ENCODE measurements around the gene FXYD5. TPM values are rescaled to one million over a fixed set of nuclear protein-coding genes. Genes with fewer than 3 reads are reported as not detected.
A peak's percentile ranks its signal among the peaks of the same experiment; 100 is the strongest.

Gene FXYD5
- total and polyA plus RNA-seq, 9 donors = 13.3 to 28.1 (median 20.0) TPM

- H3K36me3 ChIP-seq (ENCODE audit: control insufficient read depth, insufficient read depth, low read length) = no peaks in the 10 kb centered on the region
- H3K4me1 ChIP-seq (ENCODE audit: control insufficient read depth, insufficient read depth, low read length) = no peaks in the 10 kb centered on the region
- H3K9me3 ChIP-seq (replicated peaks; ENCODE audit: control insufficient read depth, low read depth, low read length) = no peaks in the 10 kb centered on the region
- WGBS (ENCODE audit: insufficient coverage) = 63% methylated on average over 3 of the region's 13 CpGs
- no peak overlapping the region for H3K27ac ChIP-seq (ENCODE audit: low read length)
- DNase-seq = peak; percentile 60
- H3K27me3 ChIP-seq (ENCODE audit: control insufficient read depth, insufficient read depth, low read length) = no peaks in the 10 kb centered on the region
- H3K4me3 ChIP-seq (ENCODE audit: low read length) = no peak overlapping the region
Observed at GRCh38 chr19:35204799-35205732, 50.5 kb downstream of the FXYD5 start.

GRCh38 chr19:35205733-35206323 is 51.3 kb downstream of the FXYD5 start:
- Histone ChIP-seq H3K4me1 (ENCODE audit: control insufficient read depth, insufficient read depth, low read length) (no peaks in the 10 kb centered on the region), H3K27me3 (ENCODE audit: control insufficient read depth, insufficient read depth, low read length) (no peaks in the 10 kb centered on the region), H3K36me3 (ENCODE audit: control insufficient read depth, insufficient read depth, low read length) (no peaks in the 10 kb centered on the region), H3K9me3 (replicated peaks; ENCODE audit: control insufficient read depth, low read depth, low read length) (no peaks in the 10 kb centered on the region), H3K4me3 (ENCODE audit: low read length) (no peak overlapping the region), H3K27ac (ENCODE audit: low read length) (no peak overlapping the region)
- no peak for DNase-seq
- 92% methylated on average over 4 of the region's 6 CpGs for WGBS (ENCODE audit: insufficient coverage)

DNA sequence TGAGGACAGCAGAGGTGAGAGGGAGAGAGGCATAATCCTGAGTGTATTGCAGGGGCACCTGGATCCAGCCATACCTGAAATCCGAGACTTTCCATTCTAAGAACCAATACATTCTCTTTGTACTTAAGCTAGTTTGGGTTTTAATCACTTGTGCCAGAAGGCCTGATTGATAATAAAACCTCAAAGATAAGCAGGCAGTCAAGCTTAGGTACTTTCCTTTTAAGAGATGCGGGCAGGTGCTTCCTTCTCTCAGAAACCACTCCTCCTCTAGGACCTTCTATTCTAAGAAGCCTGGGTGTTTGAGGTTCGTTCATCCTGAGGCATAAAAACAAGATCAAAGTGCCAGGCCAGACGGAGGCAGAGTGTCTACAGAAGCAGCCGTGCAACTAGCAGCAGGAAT is 51.8 kb downstream of the FXYD5 start:
- Histone ChIP-seq H3K9me3 (replicated peaks; ENCODE audit: control insufficient read depth, low read depth, low read length) (no peaks in the 10 kb centered on the region), H3K4me3 (ENCODE audit: low read length) (no peak overlapping the region), H3K27me3 (ENCODE audit: control insufficient read depth, insufficient read depth, low read length) (no peaks in the 10 kb centered on the region), H3K4me1 (ENCODE audit: control insufficient read depth, insufficient read depth, low read length) (no peaks in the 10 kb centered on the region), H3K36me3 (ENCODE audit: control insufficient read depth, insufficient read depth, low read length) (no peaks in the 10 kb centered on the region), H3K27ac (ENCODE audit: low read length) (no peak overlapping the region)
- no peak for DNase-seq
- no CpG with 5 or more reads among the region's 5 CpGs for whole genome bisulfite sequencing (ENCODE audit: insufficient coverage)

DNA sequence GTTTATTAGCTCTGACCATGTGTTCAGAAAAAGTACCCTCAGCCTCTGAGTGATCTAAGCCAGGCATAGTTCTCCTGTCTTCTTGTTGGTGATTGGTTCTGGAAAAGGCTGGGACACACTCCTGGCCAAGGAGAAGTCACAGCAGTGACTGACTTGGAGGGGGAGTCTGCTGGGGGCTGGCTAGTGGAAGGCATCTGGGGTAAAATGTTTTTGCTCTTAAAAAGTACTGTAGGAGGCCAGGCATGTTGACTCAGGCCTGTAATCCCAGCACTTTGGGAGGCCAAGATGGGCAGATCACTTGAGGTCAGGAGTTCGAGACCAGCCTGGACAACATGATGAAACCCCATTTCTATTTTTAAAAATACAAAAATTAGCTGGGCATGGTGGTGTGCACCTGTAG is 52.3 kb downstream of the FXYD5 start:
- no CpG with 5 or more reads among the region's 1 CpG for WGBS (ENCODE audit: insufficient coverage)
- H3K4me1 ChIP-seq (ENCODE audit: control insufficient read depth, insufficient read depth, low read length) = no peaks in the 10 kb centered on the region
- H3K27ac ChIP-seq (ENCODE audit: low read length) = no peak overlapping the region

DNA sequence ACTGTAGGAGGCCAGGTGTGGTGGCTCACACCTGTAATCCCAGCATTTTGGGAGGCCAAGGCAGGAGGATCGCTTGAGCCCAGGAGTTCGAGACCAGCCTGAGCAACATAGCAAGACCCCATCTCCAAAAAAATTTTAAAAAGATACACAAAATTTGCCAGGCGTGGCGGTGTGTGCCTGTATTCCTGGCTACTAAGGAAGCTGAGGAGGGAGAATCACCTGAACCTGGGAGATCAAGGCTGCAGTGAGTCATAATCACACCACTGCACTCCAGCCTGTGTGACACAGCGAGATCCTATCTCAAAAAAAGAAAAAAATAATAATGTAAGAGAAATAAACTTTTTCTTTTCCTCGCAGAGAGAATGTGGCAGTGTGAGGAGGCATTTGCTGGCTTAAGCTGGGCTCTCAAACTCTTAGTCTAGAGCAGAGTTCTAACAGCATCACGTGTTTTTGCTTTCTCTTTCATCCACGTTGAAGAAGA is 52.9 kb downstream of the FXYD5 start:
- Histone ChIP-seq H3K27me3 (ENCODE audit: control insufficient read depth, insufficient read depth, low read length) (no peaks in the 10 kb centered on the region), H3K36me3 (ENCODE audit: control insufficient read depth, insufficient read depth, low read length) (no peaks in the 10 kb centered on the region), H3K27ac (ENCODE audit: low read length) (no peak overlapping the region), H3K4me3 (ENCODE audit: low read length) (no peak overlapping the region), H3K9me3 (replicated peaks; ENCODE audit: control insufficient read depth, low read depth, low read length) (no peaks in the 10 kb centered on the region), H3K4me1 (ENCODE audit: control insufficient read depth, insufficient read depth, low read length) (peaks cover 4% of the 10 kb centered on the region)
- WGBS (ENCODE audit: insufficient coverage) = no CpG with 5 or more reads among the region's 8 CpGs
- no peak for DNase-seq

More for the DNA sequence above, 52.3 kb downstream of the FXYD5 start:
- no peak for DNase-seq
- H3K36me3 ChIP-seq (ENCODE audit: control insufficient read depth, insufficient read depth, low read length) = no peaks in the 10 kb centered on the region
- no peaks in the 10 kb centered on the region for H3K9me3 ChIP-seq (replicated peaks; ENCODE audit: control insufficient read depth, low read depth, low read length)
- H3K4me3 ChIP-seq (ENCODE audit: low read length) = no peak overlapping the region
- no peaks in the 10 kb centered on the region for H3K27me3 ChIP-seq (ENCODE audit: control insufficient read depth, insufficient read depth, low read length)

- Histone ChIP-seq H3K27ac (ENCODE audit: low read length) (no peak overlapping the region), H3K4me1 (ENCODE audit: control insufficient read depth, insufficient read depth, low read length) (peaks cover 4% of the 10 kb centered on the region)
- WGBS (ENCODE audit: insufficient coverage) = 78% methylated on average over 6 of the region's 8 CpGs
Observed at GRCh38 chr19:35208121-35208520, 53.6 kb downstream of the FXYD5 start.

GRCh38 chr19:35209646-35210045 is 55.1 kb downstream of the FXYD5 start:
- no peak overlapping the region for H3K4me3 ChIP-seq (ENCODE audit: low read length)
- no peaks in the 10 kb centered on the region for H3K9me3 ChIP-seq (replicated peaks; ENCODE audit: control insufficient read depth, low read depth, low read length)
- H3K36me3 ChIP-seq (ENCODE audit: control insufficient read depth, insufficient read depth, low read length) = no peaks in the 10 kb centered on the region
- no peak overlapping the region for H3K27ac ChIP-seq (ENCODE audit: low read length)
- H3K4me1 ChIP-seq (ENCODE audit: control insufficient read depth, insufficient read depth, low read length) = peaks cover 14% of the 10 kb centered on the region
- no peaks in the 10 kb centered on the region for H3K27me3 ChIP-seq (ENCODE audit: control insufficient read depth, insufficient read depth, low read length)
- WGBS (ENCODE audit: insufficient coverage) = no CpG with 5 or more reads among the region's 4 CpGs
- no peak for DNase-seq

More at GRCh38 chr19:35208121-35208520, 53.6 kb downstream of the FXYD5 start:
- no peaks in the 10 kb centered on the region for H3K27me3 ChIP-seq (ENCODE audit: control insufficient read depth, insufficient read depth, low read length)
- no peaks in the 10 kb centered on the region for H3K9me3 ChIP-seq (replicated peaks; ENCODE audit: control insufficient read depth, low read depth, low read length)
- H3K4me3 ChIP-seq (ENCODE audit: low read length) = no peak overlapping the region
- no peaks in the 10 kb centered on the region for H3K36me3 ChIP-seq (ENCODE audit: control insufficient read depth, insufficient read depth, low read length)
- DNase-seq = no peak

GRCh38 chr19:35211545-35212230 is 57.2 kb downstream of the FXYD5 start:
- DNase-seq = peak; percentile 29
- WGBS (ENCODE audit: insufficient coverage) = 89% methylated on average over 5 of the region's 7 CpGs
- Histone ChIP-seq H3K27me3 (ENCODE audit: control insufficient read depth, insufficient read depth, low read length) (no peaks in the 10 kb centered on the region), H3K36me3 (ENCODE audit: control insufficient read depth, insufficient read depth, low read length) (no peaks in the 10 kb centered on the region), H3K4me3 (ENCODE audit: low read length) (no peak overlapping the region), H3K27ac (ENCODE audit: low read length) (no peak overlapping the region), H3K4me1 (ENCODE audit: control insufficient read depth, insufficient read depth, low read length) (peaks cover 14% of the 10 kb centered on the region), H3K9me3 (replicated peaks; ENCODE audit: control insufficient read depth, low read depth, low read length) (peaks cover 1% of the 10 kb centered on the region)

DNA sequence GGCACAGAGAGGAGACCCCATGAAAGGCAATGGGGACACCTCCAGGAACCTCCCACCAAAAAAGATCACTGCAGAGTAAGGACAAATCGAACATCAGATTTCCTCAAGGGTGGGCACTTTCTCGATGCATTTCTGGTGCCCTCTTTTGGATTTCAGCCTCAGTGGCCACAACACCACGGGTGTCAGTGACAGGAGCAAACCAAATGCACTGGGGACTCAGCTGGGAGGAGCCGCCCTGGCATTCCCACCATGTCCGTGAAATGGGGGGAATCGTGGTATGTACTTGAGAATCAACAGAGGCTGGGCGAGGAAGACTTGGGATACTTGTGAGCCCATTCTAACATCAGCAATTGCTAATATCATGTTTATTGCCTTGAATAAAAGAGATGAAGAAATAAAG is 57.7 kb downstream of the FXYD5 start:
- 73% methylated on average over 5 of the region's 7 CpGs for WGBS (ENCODE audit: insufficient coverage)

More for the DNA sequence above, 57.7 kb downstream of the FXYD5 start:
- Histone ChIP-seq H3K9me3 (replicated peaks; ENCODE audit: control insufficient read depth, low read depth, low read length) (peaks cover 5% of the 10 kb centered on the region), H3K27me3 (ENCODE audit: control insufficient read depth, insufficient read depth, low read length) (no peaks in the 10 kb centered on the region), H3K4me3 (ENCODE audit: low read length) (no peak overlapping the region), H3K36me3 (ENCODE audit: control insufficient read depth, insufficient read depth, low read length) (no peaks in the 10 kb centered on the region), H3K27ac (ENCODE audit: low read length) (no peak overlapping the region), H3K4me1 (ENCODE audit: control insufficient read depth, insufficient read depth, low read length) (peaks cover 14% of the 10 kb centered on the region)
- DNase-seq = no peak

All from muscle of leg (tissue), 11 donors.